GM12872 (cell line): ENCODE measurements around the gene TRIP6.

ENCODE experiments used
- TF ChIP-seq, protein P1 (sequence below): IDR thresholded peaks from 3 replicates; pipeline ENCODE4 v1.5.1; 2011; ENCODE audit warnings: low read depth, mild to moderate bottlenecking, low read length, moderate library complexity; ENCODE audit not compliant: insufficient read depth

The TRIP6 gene

DNA sequence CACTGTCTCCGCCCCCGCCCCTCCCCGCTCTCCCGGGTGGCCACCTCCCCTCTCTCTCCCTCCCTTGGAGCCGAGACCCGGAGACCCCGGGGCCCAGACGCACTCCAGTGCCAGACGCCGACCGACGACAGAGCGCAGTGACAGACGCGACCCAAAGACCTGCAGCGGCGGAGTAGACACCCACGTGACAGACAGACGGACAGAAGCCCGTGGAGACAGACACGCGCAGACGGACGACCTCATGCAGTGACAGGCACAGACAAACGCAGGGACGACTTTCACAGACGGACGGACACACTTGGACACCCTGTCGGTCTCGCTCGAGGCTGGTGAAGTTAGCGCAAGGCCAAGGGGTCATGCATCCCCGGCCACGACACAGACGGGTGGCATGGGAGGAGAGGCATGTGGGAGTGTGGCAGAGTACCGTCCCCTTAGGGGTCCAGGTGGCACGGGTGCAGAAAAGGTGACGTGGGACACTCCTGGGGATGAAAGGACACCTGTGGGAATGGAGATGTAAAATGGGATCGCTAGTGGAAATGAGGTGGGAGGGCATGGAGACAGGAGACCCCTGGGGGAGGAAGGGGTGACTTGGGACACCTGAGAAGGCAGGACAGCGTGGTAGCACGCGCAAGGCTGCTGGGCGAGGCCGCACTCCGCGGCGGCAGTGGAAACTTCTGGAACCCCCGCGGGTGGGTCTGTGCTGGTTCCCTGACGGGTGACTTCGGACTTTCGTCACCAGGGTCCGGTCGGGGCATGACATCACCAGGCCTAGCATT is 29.0 kb downstream of the TRIP6 start:
- TF ChIP-seq, protein P1, sequence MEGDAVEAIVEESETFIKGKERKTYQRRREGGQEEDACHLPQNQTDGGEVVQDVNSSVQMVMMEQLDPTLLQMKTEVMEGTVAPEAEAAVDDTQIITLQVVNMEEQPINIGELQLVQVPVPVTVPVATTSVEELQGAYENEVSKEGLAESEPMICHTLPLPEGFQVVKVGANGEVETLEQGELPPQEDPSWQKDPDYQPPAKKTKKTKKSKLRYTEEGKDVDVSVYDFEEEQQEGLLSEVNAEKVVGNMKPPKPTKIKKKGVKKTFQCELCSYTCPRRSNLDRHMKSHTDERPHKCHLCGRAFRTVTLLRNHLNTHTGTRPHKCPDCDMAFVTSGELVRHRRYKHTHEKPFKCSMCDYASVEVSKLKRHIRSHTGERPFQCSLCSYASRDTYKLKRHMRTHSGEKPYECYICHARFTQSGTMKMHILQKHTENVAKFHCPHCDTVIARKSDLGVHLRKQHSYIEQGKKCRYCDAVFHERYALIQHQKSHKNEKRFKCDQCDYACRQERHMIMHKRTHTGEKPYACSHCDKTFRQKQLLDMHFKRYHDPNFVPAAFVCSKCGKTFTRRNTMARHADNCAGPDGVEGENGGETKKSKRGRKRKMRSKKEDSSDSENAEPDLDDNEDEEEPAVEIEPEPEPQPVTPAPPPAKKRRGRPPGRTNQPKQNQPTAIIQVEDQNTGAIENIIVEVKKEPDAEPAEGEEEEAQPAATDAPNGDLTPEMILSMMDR: no peak

DNA sequence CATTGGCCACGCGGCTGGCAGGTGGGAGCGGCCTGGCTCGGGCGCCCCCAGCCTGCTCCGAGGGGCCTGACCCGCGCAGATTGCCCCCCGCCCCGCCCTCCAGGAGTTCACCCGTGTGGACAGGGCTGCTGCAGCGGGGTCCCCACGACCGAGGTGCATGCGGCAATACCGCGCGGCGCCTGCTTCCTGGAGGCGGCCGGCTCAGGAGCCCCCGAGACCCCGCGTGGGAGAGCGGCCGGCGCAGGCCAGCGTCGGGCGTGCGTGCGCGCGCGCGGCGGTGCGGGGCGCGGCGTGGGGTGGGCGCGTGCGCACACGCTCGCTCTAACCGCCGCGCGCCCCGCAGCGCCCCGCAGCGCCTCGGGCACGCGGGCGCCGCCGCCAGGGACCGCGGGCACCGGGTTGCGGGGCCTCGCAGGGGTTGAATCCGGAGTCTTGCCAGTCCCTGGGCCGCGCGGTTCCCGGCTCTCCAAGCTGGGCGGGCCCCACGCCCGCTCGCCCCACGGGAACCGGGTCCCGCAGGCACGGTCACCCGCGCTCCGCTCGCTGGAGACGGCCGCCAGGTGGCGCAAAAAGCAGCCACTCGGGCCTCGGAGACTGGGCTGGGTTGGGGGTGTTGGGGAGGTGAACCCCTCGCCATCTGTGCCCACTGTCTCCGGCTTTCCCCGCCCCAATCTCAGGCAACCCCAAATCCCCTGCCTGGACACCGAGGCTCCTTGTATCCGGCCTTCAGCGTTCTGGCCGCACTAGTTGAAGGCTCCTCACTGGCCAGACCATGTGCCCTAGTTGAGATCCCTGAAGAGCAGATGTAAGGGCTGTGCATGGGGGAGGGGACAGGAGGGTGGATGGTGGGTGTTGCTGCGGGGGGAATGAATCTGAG is 29.8 kb downstream of the TRIP6 start:
- TF ChIP-seq, protein P1: peak; percentile 78

DNA sequence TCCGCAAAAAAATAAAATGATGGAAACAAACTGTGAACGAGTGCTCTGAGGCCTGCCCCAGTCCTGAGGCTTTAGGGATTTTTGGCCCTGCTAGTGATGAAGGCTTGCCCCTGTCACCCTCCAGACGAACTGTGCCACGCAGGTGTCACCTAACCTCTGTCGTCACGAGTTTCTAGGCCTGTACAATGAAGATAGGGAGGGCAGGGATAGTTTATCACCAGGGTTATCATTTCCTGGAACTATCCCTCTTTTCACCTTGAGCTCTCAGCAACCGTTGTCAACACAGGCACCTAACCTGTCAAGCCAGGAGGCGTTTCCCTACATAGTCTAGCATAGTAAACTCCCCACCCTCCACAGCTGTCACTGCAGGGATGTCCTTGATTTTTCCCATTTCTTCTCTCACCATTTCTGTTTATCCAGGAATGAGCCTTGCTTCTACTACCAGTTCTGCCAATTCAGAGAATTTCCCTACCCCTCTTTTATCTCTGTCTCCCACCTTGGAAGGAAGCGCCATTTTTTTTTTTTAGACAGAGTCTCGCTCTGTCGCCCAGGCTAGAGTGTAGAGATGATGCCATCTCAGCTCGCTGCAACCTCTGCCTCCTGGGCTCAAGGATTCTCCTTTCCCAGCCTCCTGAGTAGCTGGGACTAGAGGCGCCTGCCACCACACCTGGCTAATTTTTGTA is 30.7 kb downstream of the TRIP6 start:
- TF ChIP-seq, protein P1: no peak

DNA sequence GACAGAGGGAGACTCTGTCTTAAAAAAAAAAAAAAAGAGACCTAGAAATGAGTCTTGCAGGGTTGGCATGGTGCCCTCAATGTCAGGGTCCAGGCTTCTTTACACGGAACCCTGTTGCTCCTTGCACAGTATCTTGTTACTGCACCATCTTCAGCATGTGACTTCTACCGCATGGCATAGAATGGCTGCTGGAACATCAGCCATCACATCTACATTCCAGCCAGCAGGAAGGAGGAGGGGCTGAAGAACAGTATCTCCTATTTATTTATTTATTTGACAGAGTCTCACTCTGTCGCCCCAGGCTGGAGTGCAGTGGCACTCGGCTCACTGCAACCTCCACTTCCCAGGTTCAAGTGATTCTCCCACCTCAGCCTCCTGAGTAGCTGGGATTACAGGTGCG is 32.2 kb downstream of the TRIP6 start:
- TF ChIP-seq, protein P1: no peak

DNA sequence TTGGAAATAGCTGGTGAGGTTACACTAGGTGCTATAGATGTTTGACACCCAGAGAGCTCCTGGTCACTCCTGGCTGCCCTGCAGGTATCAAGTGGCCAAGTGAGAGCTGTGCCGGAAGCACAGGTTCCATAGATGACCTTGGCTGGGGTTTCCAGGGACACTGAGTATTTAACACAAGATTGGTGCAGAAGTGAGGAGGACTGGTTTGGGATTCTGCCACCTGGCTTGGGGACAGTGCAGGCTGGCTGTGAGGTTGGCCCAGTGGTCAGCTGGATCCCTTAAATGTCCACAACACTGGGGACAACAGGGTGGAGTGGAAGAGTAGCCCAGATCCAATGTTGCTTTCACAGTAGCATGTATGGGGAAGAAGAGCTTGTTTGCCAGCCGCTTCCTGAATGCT is 33.8 kb downstream of the TRIP6 start:
- TF ChIP-seq, protein P1: no peak

DNA sequence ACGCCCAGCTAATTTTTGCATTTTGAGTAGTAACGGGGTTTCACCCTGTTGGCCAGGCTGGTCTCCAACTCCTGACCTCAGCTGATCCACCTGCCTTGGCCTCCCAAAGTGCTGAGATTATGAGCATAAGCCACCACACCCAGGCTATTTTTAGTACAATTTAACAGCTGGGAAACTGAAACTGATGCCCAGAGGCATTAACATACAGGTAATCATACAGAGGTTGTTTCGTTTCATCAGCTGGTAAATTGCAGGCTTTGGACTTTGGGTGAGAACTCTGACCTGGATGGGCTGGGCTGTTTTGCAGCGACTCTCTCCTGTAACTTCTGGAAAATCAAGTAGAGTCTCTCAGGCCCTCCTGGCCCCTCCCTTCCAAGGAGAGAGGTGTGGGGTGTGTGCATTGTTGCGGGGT is 34.7 kb downstream of the TRIP6 start:
- TF ChIP-seq, protein P1: no peak

DNA sequence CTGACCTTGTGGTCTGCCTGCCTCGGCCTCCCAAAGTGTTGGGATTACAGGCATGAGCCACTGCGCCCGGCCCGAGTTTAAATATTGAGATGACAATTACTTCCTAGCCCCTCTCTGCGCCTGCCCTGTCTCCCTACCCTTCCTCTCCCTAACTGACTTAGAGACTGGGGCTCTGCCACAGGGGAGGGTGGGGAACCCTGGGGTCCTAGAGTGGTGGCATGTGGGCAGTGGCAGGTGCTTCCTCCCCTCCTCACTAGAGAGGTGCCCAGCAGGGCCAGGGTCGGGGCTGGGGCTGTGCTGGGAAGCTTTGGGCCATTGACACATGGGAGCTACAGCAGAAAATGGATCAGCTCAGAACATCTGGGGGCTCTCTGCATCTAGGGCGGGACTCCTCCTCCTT is 35.5 kb downstream of the TRIP6 start:
- TF ChIP-seq, protein P1: no peak
